ENCODE results near the gene SH3PXD2B.

The SH3PXD2B gene

DNA sequence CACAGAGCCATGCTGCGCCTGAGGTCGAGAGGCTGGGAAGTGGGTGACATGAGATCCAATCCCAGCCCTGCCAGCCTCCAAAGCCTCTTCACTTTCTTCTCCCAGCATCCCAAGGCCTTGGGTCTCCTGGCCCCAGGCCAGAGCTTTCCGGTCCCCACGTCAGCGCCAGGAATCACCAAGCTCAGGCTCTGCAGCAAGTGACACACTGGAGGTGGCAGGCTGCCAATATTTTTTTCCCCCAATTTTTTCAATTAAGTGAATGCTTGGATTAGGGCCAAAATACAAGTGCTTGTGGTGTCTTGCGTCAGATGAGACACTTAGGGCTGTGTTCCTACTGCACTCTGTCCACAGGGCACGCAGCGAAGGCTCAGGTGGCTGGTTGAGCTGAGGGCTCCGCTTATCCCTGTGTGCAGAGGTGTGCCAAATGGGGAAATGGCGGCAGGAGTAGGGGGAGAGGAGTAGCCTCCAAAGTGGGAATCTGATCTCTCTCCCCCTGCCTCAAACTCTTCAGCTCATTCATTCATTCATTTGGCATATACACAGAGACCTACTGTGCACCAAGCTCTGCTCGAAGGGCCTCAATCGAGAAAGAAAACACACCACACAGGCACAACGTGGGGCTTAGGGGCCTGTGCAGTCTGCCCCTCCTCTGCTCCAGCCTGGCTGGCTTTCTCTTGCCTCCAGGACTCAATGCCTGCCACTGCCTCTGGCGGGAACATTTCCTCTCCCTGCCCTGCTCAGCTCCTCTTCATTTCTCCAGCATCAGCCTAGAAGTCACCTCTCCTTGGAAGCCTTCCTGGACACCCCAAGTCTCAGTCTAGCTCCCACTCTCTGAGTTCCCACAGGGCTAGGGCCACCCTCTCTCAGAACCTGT lies 16.6 kb downstream of the SH3PXD2B start:
- no peak for DNase-seq (ENCODE audit: low read depth in 2 of 3, low spot score in 2 of 3)

DNA sequence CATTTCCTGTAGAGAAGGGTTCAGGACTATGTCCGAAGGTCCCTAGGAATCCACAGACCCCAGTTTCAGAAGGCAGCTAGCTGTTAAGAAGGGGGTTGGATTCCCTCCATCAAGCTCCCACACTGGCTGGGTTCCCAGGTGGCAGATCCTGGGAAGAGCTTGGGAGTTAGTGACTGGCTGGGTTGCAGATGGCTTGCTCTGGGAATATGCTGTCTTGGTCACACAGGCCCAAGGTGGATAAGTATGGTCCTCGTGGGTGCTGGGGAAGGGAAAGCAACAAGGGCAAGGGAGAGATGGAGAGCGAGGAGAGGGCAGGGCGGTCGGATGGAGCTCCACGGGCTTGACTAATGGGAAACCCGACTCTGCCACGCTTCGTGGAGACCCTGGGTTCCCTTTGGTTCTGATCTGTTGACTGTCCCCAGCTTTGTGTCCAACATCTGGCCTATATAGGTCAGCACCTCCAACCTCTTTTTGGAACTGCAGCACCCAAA lies 17.4 kb downstream of the SH3PXD2B start:
- no peak for DNase-seq (ENCODE audit: low read depth in 2 of 3, low spot score in 2 of 3)

DNA sequence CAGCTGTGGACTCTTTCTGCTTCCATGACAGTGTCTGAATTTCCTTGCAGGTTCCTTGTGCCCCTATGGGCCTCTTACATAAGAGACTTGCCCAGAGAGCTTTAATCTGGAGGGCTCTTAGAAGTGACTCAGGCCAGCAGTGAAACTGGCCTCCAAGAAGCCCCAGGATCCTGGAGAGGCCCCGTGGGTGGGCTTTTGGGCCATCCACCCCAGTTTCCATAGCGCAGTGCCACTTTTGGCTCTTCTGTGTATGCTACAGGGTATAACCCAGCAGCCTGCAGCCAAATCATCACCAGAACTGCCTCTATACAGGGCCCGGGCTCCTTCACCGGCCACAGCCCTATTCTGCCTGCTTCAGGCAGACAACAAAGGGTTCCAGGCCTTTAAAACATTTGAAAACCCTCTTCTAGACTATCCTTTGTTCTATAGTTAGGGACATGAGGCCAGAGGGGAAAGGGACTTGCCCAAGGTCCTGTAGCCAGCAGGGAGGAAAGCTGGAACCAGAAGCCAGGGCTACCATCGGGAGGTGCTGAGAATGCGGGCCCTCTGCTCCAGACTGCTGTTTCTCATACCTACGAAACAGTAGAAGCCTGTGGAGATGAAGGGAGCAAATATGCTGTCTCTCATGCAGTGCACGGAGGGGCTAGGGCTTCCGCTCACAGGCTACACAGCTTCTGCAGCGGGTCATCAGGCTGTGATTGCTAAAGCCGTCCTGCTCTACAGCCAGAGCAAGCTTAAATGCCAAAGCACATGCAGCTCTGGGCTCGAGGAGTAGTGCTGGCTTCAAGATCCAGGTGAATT lies 18.0 kb downstream of the SH3PXD2B start:
- DNase-seq (ENCODE audit: low read depth in 2 of 3, low spot score in 2 of 3): no peak

DNA sequence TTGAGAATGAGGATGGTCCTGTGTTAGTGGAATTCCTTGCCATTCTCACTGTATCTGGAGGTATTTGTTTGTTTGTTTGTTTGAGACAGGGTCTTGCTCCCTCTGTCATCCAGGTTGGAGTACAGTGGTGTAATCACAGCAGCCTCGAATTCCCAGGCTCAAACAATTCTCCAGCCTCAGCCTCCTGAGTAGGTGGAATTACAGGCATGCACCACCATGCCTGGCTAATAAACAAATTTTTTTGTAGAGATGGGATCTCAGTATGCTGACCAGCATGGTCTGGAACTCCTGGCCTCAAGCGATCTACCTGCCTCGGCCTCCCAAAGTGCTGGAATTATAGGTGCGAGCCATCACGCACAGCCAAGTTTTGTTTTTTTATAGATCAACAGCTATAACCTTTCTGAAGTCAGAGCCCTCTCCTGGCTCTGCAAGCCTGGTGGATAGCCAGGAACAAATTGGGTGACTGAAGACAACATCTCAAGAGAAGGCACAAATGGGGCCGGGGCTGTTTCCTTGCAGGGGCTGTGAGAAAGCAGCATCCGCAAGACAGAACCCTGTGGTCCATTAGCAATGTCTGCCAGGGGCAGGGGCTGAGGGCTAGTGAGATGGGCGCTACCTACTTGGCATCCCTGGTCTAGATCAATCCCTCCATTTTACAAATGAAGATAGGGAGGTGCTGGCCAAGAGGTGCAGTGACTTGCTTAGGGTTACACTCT lies 18.8 kb downstream of the SH3PXD2B start:
- DNase-seq (ENCODE audit: low read depth in 2 of 3, low spot score in 2 of 3): no peak

DNA sequence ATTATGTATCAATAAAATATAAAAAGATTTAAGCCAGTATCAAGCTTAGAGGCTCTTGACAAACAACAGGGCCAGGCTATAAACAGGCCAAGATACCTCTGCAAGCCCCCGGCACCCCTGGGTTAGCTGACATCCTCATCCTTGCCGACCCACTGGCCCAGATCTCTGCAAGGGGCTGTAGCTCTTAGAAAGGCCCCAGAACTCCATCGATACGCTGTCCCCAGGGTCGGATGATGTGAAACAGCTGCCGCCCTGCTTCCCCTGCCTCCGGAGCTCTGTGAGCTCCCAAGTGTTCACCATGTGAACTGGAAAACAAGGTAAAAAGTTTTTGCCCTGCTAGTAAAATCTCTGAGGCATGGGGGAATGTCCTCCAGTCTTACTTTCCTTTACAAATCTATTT lies 20.1 kb downstream of the SH3PXD2B start:
- no peak for DNase-seq (ENCODE audit: low read depth in 2 of 3, low spot score in 2 of 3)

DNA sequence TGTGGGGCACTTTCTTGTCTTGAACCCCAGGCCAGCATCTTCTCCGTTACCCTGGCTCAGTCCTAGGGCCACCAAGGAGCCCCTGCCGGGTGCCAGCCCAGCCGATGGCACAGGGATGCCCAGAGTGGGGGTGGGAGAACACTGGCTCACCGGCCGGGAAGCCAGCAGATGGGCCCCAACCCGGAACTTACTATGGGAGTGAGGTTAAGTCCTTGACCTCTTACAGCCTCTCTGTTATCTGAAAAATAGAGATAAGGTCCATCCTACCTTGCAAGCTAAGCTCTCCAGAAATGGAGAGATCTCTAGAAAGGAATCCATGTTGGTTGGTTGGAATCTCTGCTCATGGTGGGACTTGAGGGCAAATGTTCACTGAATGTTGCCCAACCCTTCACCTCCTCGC lies 20.8 kb downstream of the SH3PXD2B start:
- no peak for DNase-seq (ENCODE audit: low read depth in 2 of 3, low spot score in 2 of 3)

DNA sequence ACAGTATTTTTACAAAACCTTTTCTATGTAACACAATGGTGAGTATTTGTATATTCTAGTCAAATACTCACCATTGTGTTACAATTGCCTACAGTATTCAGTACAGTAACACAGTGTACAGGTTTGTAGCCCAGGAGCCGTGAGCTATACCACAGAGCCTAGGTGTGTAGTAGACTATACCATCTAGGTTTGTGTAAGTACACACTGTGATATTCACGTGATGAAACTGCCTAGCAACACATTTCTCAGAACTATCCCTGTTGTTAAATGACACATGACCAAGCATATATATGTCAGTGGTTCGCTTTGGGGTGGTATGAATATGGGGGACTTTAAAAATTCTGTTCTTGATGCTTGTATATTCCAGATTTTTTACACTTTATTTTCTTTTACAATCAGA lies 21.3 kb downstream of the SH3PXD2B start:
- no peak for DNase-seq (ENCODE audit: low read depth in 2 of 3, low spot score in 2 of 3)

DNA sequence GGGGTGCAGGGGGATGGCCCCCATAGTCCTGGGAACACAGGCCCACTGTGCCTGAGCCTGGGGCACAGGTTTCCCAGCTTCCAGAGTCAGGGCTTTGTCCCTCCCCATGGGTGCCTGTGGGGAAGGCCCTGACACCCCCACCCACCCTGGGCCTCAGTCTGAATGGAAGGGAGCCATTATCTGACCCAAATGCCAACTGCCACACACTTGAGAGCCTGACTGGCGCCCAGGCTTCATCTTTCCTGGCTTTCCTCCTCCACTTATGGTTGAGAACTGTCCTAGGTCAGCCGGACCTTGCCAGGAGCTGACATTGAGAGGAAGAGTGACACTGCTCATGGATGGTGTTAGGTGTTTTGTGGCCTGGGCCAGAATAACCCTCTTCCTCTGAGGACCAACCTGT lies 24.0 kb downstream of the SH3PXD2B start:
- no peak for DNase-seq (ENCODE audit: low read depth in 2 of 3, low spot score in 2 of 3)

DNA sequence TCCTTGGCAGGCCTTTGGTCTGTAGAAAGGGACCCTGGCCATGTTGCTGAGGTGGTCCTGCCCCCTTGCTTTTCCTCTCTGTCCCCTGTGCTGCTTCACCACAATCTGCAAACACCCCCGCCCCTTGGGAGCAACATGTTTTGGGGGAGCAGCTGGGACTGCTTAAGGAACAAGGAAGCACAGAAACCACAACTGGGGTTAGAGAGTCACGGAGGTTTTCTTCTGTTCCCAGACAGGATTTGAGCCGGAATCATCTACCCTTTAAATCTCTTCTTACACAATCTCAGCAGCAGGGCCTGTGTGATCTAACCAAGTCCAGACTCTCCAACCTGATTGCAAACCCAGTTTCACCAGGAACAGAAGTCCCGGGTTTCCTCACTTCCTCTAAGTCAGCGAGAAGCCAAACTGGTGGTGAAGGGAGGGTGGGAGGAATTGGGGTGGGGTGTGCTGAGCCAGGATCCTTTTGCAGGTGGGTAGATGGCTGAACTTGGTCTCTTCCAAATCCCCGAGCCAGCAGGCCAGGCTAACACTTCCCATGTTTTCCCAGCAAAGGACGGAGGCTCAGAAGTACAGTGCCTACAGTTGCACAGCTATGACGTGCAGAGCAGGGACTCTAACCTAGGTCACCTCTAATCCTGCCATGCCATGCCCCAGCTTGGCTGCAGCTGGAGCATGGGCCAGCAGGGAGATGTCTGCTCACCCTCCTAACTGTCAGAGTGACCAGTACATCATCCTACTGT lies 25.0 kb downstream of the SH3PXD2B start:
- no peak for DNase-seq (ENCODE audit: low read depth in 2 of 3, low spot score in 2 of 3)

DNA sequence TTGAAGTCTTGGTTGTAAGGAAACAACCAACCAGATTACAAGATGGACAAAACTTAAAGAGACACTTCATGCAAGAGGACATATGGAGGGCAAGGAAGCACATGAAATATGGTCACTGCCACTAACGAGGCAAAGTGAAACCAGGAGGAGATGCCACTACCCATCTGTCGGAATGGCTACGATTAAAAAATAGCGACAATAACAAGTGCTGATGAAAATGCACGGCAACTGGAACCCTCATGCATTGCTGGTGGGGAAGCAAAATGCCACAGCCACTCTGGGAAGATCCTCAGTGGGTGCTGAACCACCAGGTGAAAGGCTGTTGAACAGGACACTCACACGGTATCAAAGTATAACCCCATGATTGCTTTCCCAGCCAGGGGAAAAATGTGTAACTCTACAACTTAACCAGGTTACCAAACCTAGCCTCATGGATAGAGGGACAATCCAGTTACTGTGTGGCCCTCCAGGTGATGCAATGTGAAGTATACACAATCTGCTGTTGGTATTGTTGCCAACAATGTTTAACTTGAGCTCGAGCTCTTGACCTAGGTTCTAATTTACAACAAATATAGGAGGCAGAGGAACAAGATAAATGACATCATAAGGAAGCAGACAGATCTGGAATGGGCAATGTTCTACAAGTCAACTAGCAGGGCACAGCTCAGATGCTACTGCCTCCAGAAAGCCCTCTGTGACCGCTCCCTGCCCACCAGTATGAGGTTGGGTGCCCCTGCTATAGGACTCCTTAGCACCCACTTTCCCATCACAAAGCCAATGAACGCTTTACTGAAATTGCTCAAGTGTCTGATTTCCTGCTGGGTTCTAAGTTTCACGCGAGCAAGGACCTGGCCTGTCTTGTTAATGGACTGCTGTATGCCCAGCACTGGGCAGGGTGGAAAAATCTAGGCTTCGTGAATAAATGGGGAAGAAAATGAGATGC lies 25.8 kb downstream of the SH3PXD2B start:
- no peak for DNase-seq (ENCODE audit: low read depth in 2 of 3, low spot score in 2 of 3)

DNA sequence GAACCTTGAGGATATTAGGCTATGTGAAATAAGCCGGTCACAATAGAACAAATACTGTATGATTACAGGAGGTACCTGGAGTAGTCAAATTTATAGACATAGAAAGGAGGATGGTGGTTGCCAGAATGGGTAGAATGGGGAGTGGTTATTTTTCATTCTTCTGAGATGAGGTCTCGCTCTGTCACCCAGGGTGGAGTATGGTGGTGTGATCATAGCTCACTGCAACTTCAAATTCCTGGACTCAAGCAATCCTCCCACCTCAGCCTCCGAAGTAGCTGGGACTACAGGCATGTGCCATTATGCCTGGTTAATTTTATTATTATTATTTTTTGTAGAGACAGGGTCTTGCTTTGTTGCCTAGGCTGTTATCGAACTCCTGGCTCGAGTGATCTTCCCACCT lies 27.1 kb downstream of the SH3PXD2B start:
- DNase-seq (ENCODE audit: low read depth in 2 of 3, low spot score in 2 of 3): no peak

DNA sequence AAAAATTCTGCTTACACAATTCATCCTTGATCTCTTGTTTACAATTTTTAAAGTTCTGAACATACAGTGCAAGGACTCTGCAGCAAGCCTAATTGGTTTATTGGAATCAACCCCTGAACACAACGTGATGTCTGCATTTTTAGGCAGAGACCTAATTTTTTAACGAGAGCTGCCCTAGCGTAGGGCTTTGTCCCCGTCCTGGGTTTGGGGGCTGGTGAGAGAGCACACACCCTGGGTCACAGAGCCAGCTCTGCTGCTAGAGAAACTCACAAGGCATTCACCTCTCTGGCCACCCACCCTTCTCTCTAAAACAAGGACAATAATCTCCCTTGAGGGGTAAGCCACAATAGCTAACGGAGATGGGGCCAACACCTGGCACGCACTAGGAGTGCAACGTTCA lies 28.2 kb downstream of the SH3PXD2B start:
- no peak for DNase-seq (ENCODE audit: low read depth in 2 of 3, low spot score in 2 of 3)

DNA sequence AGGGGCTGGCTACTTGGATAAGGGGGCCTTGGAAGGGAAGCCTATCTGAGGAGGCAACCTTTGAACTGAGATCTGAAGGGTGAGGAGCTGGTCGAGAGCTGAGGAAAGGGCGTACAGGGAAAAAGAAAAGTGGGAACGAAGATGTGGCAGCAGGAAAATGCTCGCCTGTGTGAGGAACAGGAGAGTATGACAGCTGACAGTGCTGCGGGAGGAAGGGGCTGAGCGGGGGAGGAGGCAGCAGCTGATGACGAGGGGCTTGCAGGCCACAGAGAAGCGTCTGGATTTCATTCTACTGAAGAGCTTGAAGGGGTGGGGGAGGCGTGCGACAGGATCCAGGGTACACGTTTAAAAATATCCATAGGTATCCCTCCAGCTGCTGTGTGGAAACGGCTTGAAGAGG lies 28.9 kb downstream of the SH3PXD2B start:
- no peak for DNase-seq (ENCODE audit: low read depth in 2 of 3, low spot score in 2 of 3)

DNA sequence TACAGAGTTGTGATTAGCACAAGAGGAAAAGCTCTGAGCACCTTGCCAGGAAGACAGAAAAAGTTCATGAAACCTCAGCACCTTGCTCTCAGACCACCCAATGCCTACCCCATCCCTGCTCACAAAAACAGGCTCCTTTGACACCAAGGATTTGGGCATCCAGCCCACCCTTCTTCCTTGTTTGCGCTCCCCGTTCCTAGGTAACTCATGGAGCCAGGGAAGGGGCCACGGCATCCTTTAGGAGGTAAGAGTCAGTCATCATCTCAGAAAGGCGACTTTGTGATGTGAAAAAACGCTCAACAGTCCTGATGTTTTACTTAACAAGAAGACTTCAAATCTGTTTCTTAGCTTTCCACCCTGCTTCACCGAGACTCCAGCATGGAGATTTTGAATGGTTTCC lies 29.5 kb downstream of the SH3PXD2B start:
- no peak for DNase-seq (ENCODE audit: low read depth in 2 of 3, low spot score in 2 of 3)

DNA sequence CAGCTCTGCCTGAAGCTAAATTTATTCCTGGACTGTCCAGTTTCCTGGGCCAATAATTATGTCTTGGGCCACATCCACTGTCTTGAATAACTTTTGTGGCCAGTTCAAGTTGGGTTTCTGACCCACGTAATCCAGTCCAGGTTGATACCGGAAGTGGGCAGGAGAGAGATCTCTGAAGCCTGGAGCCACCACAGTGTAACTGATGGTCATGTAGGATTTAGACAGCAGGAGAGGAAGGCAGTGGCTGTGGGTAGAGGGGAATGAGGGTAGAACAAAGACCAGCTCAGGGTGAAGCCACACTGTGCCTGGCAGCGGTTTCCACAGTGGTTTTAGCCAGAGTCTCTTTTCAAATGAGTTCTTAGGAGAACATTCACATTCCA lies 30.2 kb downstream of the SH3PXD2B start:
- DNase-seq (ENCODE audit: low read depth in 2 of 3, low spot score in 2 of 3): no peak

DNA sequence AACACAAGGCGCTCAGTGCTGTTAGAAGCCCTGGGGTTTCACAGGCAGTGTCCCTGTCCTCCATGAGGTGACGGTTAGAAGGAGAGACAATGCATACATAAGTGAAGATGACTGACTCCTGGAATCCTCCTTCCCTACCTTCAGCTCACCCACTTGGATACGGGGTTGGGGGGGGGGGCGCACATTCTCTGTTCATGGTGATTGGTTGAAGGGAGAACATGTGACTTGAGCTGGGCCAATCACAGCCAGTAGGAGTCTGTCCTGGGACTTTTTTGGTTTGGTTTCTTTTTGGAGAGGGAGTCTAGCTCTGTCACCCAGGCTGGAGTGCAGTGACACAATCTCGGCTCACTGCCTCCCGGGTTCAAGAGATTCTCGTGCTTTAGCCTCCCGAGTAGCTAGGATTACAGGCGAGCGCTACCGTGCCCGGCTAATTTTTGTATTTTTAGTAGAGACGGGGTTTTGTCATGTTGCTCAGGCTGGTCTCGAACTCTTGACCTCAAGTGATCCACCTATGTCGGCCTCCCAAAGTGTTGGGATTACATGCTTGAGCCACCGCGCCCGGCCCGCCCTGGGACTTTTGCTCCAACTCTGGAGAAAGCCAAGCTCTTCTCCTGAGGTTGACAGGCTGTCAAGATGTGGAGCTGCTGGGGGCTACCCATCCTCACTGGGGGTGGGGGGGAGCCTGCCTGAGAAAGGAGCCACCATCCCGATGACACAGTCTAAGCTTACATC lies 30.8 kb downstream of the SH3PXD2B start:
- no peak for DNase-seq (ENCODE audit: low read depth in 2 of 3, low spot score in 2 of 3)

DNA sequence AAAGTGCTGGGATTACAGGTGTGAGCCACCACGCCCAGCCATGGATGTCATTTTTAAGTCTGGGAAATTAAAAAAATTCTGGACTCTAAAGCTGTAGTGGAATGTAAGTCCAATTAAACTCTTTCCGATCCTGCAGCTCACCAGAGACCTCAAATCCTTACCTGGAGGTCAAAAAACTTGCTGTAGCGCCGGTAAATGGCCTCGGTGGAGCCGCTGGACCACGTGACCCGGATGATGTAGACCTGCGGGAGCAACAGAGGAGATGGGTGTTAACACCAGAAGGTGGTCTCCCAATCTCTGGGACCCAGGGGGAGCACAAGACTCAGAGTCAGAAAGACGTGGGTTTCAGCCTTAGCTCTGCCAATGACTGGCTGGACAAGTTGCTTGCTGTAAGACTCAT lies 32.1 kb downstream of the SH3PXD2B start:
- DNase-seq (ENCODE audit: low read depth in 2 of 3, low spot score in 2 of 3): no peak

DNA sequence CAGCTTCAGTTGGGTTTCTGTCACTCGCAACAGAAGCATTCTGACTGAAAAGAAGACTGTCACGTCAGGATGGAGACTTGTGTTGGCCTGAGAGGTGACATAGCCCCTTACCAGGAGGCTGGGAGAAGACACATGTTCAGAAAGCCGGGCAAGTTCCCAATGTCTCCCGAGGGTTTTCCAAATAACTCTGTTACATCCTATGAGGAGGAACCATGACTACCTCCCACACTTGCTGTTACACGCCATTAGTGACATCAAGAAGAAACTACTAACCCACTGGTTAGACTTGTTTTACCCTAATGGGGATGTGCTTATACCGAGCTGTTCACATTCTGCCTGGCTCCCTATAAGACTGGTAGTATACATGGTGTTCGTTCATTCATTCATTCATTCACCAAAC lies 33.3 kb downstream of the SH3PXD2B start:
- DNase-seq (ENCODE audit: low read depth in 2 of 3, low spot score in 2 of 3): no peak

DNA sequence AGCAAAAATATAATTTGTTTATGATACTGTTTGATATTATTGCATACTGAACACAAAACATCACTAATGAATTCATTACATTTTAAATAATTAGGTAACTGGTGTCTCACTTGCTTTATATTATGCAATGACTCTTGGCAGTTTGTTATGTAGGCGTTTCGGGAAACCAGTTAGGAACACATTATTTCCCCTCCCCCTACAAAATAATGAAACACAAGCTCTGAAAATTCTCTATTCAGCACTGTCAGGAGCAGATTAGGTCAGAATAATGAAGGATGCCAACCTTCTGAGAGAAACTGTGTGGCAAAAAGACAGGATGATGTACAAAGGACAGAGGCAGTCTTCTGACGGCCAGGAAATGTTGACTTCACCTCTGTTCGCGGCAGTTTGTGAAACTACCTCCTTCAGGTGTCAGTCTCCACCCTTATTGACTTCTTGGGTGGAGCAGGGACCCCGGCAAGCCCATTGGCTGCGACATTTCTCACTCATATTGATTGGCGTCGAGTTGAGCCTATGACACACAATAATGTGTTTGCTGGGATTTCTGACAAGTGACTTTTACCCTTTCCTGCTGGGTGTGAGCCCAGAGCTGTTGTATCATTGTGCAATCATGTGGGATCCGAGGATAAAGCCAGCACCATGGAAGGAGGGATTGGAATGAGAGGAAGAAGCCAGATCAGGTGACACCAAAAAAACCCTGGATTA lies 33.9 kb downstream of the SH3PXD2B start:
- no peak for DNase-seq (ENCODE audit: low read depth in 2 of 3, low spot score in 2 of 3)
